ENCODE measurements around the gene SLC22A17. TPM values are rescaled to one million over a fixed set of nuclear protein-coding genes. Genes with fewer than 3 reads are reported as not detected.

The SLC22A17 gene
- polyA plus RNA-seq, 1 donor (not counting 4 experiments of a cell fraction or from before 2014, with no cell fraction given): 0.76 TPM

DNA sequence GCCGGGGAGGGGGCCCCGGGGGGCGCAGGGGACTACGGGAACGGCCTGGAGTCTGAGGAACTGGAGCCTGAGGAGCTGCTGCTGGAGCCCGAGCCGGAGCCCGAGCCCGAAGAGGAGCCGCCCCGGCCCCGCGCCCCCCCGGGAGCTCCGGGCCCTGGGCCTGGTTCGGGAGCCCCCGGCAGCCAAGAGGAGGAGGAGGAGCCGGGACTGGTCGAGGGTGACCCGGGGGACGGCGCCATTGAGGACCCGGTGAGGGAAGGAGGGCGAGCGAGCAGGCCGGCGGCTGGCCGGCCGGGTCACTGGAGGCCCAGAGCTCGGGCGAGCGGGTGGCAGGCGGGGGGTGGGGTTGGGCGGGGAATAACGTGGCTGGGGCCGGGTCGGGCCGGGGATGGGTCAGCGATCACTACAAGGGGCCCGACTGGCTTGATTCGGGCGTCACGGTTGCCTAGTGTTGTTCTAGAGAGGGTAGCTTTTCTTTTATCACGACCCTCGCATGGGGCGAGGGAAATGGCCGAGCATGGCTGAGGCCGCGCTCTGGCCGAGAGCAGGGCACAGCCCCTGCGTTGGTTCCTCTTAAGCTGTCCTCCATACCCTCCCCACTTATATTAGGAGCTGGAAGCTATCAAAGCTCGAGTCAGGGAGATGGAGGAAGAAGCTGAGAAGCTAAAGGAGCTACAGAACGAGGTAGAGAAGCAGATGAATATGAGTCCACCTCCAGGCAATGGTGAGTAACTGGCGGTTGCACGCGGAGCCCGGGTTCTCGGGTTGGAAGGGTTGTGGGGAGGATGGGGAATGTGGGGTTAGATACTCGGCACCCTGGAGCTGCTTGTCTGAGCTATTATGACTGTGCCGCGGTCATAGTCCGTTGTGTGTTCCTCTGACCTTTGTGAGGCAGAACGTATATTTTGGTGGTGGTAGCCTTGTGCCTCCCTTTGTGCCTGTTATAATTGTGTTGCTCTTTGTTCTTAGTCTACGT, 30.8 kb downstream of the SLC22A17 start:
- Histone ChIP-seq H3K9ac (ENCODE audit: control insufficient read depth, extremely low read depth, insufficient read depth, low read length) (peak overlapping the region; percentile 98), H3K4me3 (ENCODE audit: control insufficient read depth in 2 of 3, extremely low read depth in 1 of 3, insufficient read depth in 2 of 3, low read depth in 1 of 3, low read length in 3 of 3) (peak overlapping the region; percentile 83 to 93 (median 91)), H3K27me3 (ENCODE audit: control insufficient read depth, extremely low read depth, insufficient read depth, low read length) (no peaks in the 10 kb centered on the region), H3K4me2 (ENCODE audit: control insufficient read depth, extremely low read depth, insufficient read depth, low read depth, low read length) (peak overlapping the region; percentile 97), H4K20me1 (ENCODE audit: control insufficient read depth, extremely low read depth, insufficient read depth, low read length) (no peaks in the 10 kb centered on the region), H2AFZ (ENCODE audit: control insufficient read depth, low read length) (peak overlapping the region; percentile 42), H3K79me2 (ENCODE audit: control insufficient read depth, insufficient read depth, low read length) (peaks cover 25% of the 10 kb centered on the region), H3K9me1 (ENCODE audit: control insufficient read depth, extremely low read depth, insufficient read depth, low read length) (no peaks in the 10 kb centered on the region), H3K36me3 (ENCODE audit: control insufficient read depth in 2 of 2, extremely low read depth in 1 of 2, insufficient read depth in 2 of 2, low read length in 2 of 2) (peaks cover 20 to 22% of the 10 kb centered on the region in 2 experiments), H3K9me3 (ENCODE audit: control insufficient read depth, low read depth, low read length) (no peaks in the 10 kb centered on the region), H3K27ac (ENCODE audit: control insufficient read depth, insufficient read depth, low read length) (peak overlapping the region; percentile 98), H3K4me1 (ENCODE audit: control insufficient read depth, extremely low read depth, insufficient read depth, low read length) (peaks cover 19% of the 10 kb centered on the region)
- TF ChIP-seq, protein P1, sequence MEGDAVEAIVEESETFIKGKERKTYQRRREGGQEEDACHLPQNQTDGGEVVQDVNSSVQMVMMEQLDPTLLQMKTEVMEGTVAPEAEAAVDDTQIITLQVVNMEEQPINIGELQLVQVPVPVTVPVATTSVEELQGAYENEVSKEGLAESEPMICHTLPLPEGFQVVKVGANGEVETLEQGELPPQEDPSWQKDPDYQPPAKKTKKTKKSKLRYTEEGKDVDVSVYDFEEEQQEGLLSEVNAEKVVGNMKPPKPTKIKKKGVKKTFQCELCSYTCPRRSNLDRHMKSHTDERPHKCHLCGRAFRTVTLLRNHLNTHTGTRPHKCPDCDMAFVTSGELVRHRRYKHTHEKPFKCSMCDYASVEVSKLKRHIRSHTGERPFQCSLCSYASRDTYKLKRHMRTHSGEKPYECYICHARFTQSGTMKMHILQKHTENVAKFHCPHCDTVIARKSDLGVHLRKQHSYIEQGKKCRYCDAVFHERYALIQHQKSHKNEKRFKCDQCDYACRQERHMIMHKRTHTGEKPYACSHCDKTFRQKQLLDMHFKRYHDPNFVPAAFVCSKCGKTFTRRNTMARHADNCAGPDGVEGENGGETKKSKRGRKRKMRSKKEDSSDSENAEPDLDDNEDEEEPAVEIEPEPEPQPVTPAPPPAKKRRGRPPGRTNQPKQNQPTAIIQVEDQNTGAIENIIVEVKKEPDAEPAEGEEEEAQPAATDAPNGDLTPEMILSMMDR (optimal IDR thresholded peaks at IDR 0.05 in 1 of 3, IDR thresholded peaks at IDR 0.05 in 1 of 3, conservative IDR thresholded peaks at IDR 0.05 in 1 of 3; ENCODE audit: extremely low read depth in 1 of 3, insufficient read depth in 2 of 3, low read length in 3 of 3): no peak
- no peak for TF ChIP-seq EZH2 (IDR thresholded peaks at IDR 0.05; ENCODE audit: low read length)
- dilution Hi-C loops (cut with MboI; ENCODE audit: extremely low pct_ligation_motif_present, low sequenced_read_pairs): no loop called here
- FAIRE-seq (peak; percentile 66), DNase-seq (ENCODE audit: low read depth, low spot score) (no peak)

DNA sequence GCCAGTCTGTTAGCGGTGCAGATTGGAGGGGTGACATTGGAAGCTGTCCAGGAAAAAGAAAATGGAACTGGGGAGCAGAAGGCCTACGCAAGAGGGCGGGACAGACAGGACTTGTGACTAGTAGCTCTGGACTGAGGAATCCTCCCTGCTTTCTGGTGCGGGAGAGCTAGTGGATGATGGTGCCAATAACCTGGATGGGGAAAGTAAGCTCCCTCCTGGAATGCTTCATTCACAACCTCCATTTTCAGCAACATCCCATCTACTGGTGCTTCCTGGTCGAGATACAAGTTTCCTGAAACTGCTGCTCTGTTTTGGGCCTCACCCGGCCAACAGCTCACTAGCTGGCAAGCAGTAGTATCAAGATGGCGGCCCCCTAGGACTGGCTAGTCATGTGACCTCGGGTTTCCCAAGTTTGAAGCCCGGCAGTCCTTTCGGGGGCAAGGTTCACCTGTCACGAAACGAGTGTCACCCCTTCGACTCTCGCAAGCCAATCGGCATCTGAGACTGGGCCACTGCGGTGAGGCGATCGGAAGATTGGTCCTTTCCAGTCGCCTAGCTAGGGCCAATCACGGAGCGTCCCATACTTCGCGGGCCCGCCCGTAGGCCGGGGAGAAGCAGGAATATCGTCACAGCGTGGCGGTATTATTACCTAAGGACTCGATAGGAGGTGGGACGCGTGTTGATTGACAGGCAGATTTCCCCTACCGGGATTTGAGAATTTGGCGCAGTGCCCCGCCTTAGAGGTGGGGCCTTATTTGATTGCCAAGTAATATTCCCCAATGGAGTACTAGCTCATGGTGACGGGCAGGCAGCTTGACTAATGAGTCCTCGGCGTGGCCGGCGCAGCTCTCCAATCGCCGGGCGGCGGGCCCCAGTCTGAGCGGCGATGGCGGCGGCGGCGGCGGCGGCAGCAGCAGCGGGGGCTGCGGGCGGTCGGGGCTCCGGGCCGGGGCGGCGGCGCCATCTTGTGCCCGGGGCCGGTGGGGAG, 31.8 kb downstream of the SLC22A17 start, which contains the start of gene PABPN1:
TSS of gene PABPN1 (plus strand) at position 874 of the 988 bp plus-strand sequence. CDS start at position 887, 13 bp downstream.
- Histone ChIP-seq H3K9me3 (ENCODE audit: control insufficient read depth, low read depth, low read length) (no peaks in the 10 kb centered on the region), H3K79me2 (ENCODE audit: control insufficient read depth, insufficient read depth, low read length) (peaks cover 25% of the 10 kb centered on the region), H3K36me3 (ENCODE audit: control insufficient read depth in 2 of 2, extremely low read depth in 1 of 2, insufficient read depth in 2 of 2, low read length in 2 of 2) (peaks cover 20 to 22% of the 10 kb centered on the region in 2 experiments), H3K4me2 (ENCODE audit: control insufficient read depth, extremely low read depth, insufficient read depth, low read depth, low read length) (peak within 1 kb of the TSS; percentile 97), H3K27ac (ENCODE audit: control insufficient read depth, insufficient read depth, low read length) (peak within 1 kb of the TSS; percentile 98), H3K9me1 (ENCODE audit: control insufficient read depth, extremely low read depth, insufficient read depth, low read length) (no peaks in the 10 kb centered on the region), H3K9ac (ENCODE audit: control insufficient read depth, extremely low read depth, insufficient read depth, low read length) (peak within 1 kb of the TSS; percentile 98), H2AFZ (ENCODE audit: control insufficient read depth, low read length) (peak within 1 kb of the TSS; percentile 93), H3K27me3 (ENCODE audit: control insufficient read depth, extremely low read depth, insufficient read depth, low read length) (no peaks in the 10 kb centered on the region), H4K20me1 (ENCODE audit: control insufficient read depth, extremely low read depth, insufficient read depth, low read length) (no peaks in the 10 kb centered on the region), H3K4me1 (ENCODE audit: control insufficient read depth, extremely low read depth, insufficient read depth, low read length) (peaks cover 19% of the 10 kb centered on the region), H3K4me3 (ENCODE audit: control insufficient read depth in 2 of 3, extremely low read depth in 1 of 3, insufficient read depth in 2 of 3, low read depth in 1 of 3, low read length in 3 of 3) (peak within 1 kb of the TSS; percentile 83 to 93 (median 91))
- TF ChIP-seq, protein P1 (optimal IDR thresholded peaks at IDR 0.05 in 1 of 3, IDR thresholded peaks at IDR 0.05 in 1 of 3, conservative IDR thresholded peaks at IDR 0.05 in 1 of 3; ENCODE audit: extremely low read depth in 1 of 3, insufficient read depth in 2 of 3, low read length in 3 of 3): no peak
- no peak for TF ChIP-seq EZH2 (IDR thresholded peaks at IDR 0.05; ENCODE audit: low read length)
- FAIRE-seq (peak; percentile 5), DNase-seq (ENCODE audit: low read depth, low spot score) (peak; percentile 98)
- dilution Hi-C loops (cut with MboI; ENCODE audit: extremely low pct_ligation_motif_present, low sequenced_read_pairs): no loop called here
